Measurements from ENCODE around the gene ZNF215. TPM values are rescaled to one million over a fixed set of nuclear protein-coding genes. Genes with fewer than 3 reads are reported as not detected.
"Not testable (repeated sequence)": the region's sequence is repeated elsewhere in the genome, so short reads cannot be mapped to it uniquely, and the experiment has no call there.

ZNF215 gene
- total and polyA plus RNA-seq, 3 donors from 2014 or later: 2.7 to 4.5 (median 4.2) TPM

- no peak for DNase-seq
- H3K27ac ChIP-seq: no peak overlapping the region
Observed at GRCh38 chr11:6962141-6962540, 35.9 kb downstream of the ZNF215 start.

GRCh38 chr11:6962673-6963072 is 36.4 kb downstream of the ZNF215 start:
- TF ChIP-seq POLR2A (IDR thresholded peaks at IDR 0.05) (no peak), CTCF (IDR thresholded peaks at IDR 0.05) (no peak)
- no peaks in the 10 kb centered on the region for H3K4me1 ChIP-seq
- WGBS, 2 donors: 86 to 90% methylated on average over 1 of the region's 1 CpG
- H3K9me3 ChIP-seq: no peaks in the 10 kb centered on the region
- intact Hi-C loops (cut with DNase I; ENCODE audit: low total_unique reads): no loop called here
- H3K27me3 ChIP-seq: no peaks in the 10 kb centered on the region
- H3K36me3 ChIP-seq (ENCODE audit: low read depth, missing control alignments): no peaks in the 10 kb centered on the region
- no peak overlapping the region for H3K27ac ChIP-seq
- H3K4me3 ChIP-seq: no peak overlapping the region
- no peak for DNase-seq

More at GRCh38 chr11:6962141-6962540, 35.9 kb downstream of the ZNF215 start:
- no peak overlapping the region for H3K4me3 ChIP-seq
- no peaks in the 10 kb centered on the region for H3K9me3 ChIP-seq
- TF ChIP-seq POLR2A (IDR thresholded peaks at IDR 0.05) (no peak), CTCF (IDR thresholded peaks at IDR 0.05) (no peak)
- intact Hi-C loops (cut with DNase I; ENCODE audit: low total_unique reads): no loop called here
- H3K36me3 ChIP-seq (ENCODE audit: low read depth, missing control alignments): no peaks in the 10 kb centered on the region
- no peaks in the 10 kb centered on the region for H3K27me3 ChIP-seq
- H3K4me1 ChIP-seq: no peaks in the 10 kb centered on the region

- no peak for DNase-seq
- H3K27ac ChIP-seq: no peak overlapping the region
- TF ChIP-seq CTCF (IDR thresholded peaks at IDR 0.05) (no peak), POLR2A (IDR thresholded peaks at IDR 0.05) (no peak)
- H3K4me3 ChIP-seq: no peak overlapping the region
- H3K4me1 ChIP-seq: no peaks in the 10 kb centered on the region
- H3K27me3 ChIP-seq: no peaks in the 10 kb centered on the region
- intact Hi-C loops (cut with DNase I; ENCODE audit: low total_unique reads): no loop called here
- WGBS, 2 donors: 86 to 100% methylated on average over 1 of the region's 1 CpG
- H3K36me3 ChIP-seq (ENCODE audit: low read depth, missing control alignments): no peaks in the 10 kb centered on the region
- H3K9me3 ChIP-seq: no peaks in the 10 kb centered on the region
Observed at GRCh38 chr11:6968816-6969215, 42.6 kb downstream of the ZNF215 start.

DNA sequence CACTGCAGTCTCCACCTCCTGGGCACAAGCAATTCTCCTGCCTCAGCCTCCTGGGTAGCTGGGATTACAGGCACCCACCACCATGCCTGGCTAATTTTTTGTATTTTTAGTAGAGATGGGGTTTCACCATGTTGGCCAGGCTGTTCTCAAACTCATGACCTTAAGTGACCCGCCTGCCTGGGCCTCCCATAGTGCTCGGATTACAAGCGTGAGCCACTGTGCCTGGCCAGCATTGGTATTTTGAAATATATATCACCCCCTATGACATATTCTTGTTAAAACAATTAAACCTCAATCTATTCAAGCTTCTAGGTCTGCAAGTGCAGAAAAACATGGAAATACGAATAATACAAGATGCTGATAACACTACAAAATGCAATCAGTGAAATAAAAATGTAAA is 43.6 kb downstream of the ZNF215 start:
- H3K4me1 ChIP-seq; H3K27me3 ChIP-seq; intact Hi-C loops (cut with DNase I; ENCODE audit: low total_unique reads); H3K9me3 ChIP-seq; H3K27ac ChIP-seq; DNase-seq; H3K36me3 ChIP-seq (ENCODE audit: low read depth, missing control alignments); H3K4me3 ChIP-seq: not testable (repeated sequence)
- WGBS, 2 donors: 61 to 69% methylated on average over 4 of the region's 4 CpGs

- Histone ChIP-seq H3K4me3 (no peak overlapping the region), H3K27ac (no peak overlapping the region), H3K9me3 (no peaks in the 10 kb centered on the region), H3K4me1 (no peaks in the 10 kb centered on the region), H3K36me3 (ENCODE audit: low read depth, missing control alignments) (no peaks in the 10 kb centered on the region), H3K27me3 (no peaks in the 10 kb centered on the region)
- intact Hi-C loops (cut with DNase I; ENCODE audit: low total_unique reads): no loop called here
- no peak for TF ChIP-seq POLR2A (IDR thresholded peaks at IDR 0.05)
- no peak for TF ChIP-seq CTCF (IDR thresholded peaks at IDR 0.05)
- no peak for DNase-seq
- 82 to 91% methylated on average over 2 of the region's 2 CpGs for WGBS, 2 donors
Observed at GRCh38 chr11:6979365-6979764, 53.1 kb downstream of the ZNF215 start.
